PFSK-1 (cell line): Measurements from ENCODE around the gene ATXN7L1.

Experiments used
- FOXP2 ChIP-seq: optimal IDR thresholded peaks from 2 replicates; pipeline ENCODE3; 2011; ENCODE audit warnings: borderline replicate concordance, control low read depth, inconsistent platforms; ENCODE audit not compliant: insufficient read depth; ENCODE audit errors: extremely low read length, extremely low read depth
- POLR2AphosphoS5 ChIP-seq: IDR thresholded peaks from 2 replicates; pipeline ENCODE4 v1.6.1; 2012; ENCODE audit warnings: low read depth, mild to moderate bottlenecking, control low read depth, low read length, moderate library complexity
- SIN3A ChIP-seq: IDR thresholded peaks from 2 replicates; pipeline ENCODE4 v1.6.1; 2012; ENCODE audit warnings: mild to moderate bottlenecking, low read length, moderate library complexity, borderline replicate concordance; ENCODE audit not compliant: insufficient read depth
- TAF1 ChIP-seq: IDR thresholded peaks from 2 replicates; pipeline ENCODE4 v1.6.1; 2012; ENCODE audit warnings: low read length, control low read depth, borderline replicate concordance; ENCODE audit not compliant: insufficient read depth
- TF ChIP-seq, protein P1 (sequence below), 2 experiments: IDR thresholded peaks; 2 replicates each; pipeline versions ENCODE4 v1.6.1 to v1.8.0; 2011 to 2012; ENCODE audit warnings: low read depth in 2 of 2, low read length in 2 of 2, control low read depth in 1 of 2, inconsistent platforms in 1 of 2, mild to moderate bottlenecking in 1 of 2, moderate library complexity in 1 of 2; ENCODE audit not compliant: insufficient read depth in 1 of 2

ATXN7L1 gene

DNA sequence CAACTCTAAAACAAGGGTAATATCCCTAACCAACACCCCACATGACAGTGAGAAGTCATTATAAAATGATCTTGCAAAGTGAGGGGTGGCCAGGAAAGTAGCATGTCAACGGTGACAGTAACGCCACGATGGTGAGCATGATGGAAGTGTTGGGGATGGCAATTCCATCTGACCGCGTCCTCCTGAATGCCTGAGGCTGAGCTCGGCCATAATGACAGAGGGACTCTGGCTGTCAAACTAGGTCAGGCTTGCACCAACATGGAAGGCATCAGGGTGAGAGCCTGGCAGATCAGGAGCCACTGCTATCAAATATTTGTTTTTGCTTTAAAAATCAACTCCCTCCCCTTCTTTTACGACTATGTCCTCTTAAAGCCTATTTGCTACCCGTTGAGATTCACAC, 239.4 kb downstream of the ATXN7L1 start:
- TF ChIP-seq FOXP2 (no peak), POLR2AphosphoS5 (no peak), SIN3A (no peak), TAF1 (no peak)
- TF ChIP-seq, protein P1, sequence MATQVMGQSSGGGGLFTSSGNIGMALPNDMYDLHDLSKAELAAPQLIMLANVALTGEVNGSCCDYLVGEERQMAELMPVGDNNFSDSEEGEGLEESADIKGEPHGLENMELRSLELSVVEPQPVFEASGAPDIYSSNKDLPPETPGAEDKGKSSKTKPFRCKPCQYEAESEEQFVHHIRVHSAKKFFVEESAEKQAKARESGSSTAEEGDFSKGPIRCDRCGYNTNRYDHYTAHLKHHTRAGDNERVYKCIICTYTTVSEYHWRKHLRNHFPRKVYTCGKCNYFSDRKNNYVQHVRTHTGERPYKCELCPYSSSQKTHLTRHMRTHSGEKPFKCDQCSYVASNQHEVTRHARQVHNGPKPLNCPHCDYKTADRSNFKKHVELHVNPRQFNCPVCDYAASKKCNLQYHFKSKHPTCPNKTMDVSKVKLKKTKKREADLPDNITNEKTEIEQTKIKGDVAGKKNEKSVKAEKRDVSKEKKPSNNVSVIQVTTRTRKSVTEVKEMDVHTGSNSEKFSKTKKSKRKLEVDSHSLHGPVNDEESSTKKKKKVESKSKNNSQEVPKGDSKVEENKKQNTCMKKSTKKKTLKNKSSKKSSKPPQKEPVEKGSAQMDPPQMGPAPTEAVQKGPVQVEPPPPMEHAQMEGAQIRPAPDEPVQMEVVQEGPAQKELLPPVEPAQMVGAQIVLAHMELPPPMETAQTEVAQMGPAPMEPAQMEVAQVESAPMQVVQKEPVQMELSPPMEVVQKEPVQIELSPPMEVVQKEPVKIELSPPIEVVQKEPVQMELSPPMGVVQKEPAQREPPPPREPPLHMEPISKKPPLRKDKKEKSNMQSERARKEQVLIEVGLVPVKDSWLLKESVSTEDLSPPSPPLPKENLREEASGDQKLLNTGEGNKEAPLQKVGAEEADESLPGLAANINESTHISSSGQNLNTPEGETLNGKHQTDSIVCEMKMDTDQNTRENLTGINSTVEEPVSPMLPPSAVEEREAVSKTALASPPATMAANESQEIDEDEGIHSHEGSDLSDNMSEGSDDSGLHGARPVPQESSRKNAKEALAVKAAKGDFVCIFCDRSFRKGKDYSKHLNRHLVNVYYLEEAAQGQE (IDR thresholded peaks at IDR 0.05; ENCODE audit: insufficient read depth in 1 of 2, low read depth in 2 of 2, low read length in 2 of 2) = no peak

DNA sequence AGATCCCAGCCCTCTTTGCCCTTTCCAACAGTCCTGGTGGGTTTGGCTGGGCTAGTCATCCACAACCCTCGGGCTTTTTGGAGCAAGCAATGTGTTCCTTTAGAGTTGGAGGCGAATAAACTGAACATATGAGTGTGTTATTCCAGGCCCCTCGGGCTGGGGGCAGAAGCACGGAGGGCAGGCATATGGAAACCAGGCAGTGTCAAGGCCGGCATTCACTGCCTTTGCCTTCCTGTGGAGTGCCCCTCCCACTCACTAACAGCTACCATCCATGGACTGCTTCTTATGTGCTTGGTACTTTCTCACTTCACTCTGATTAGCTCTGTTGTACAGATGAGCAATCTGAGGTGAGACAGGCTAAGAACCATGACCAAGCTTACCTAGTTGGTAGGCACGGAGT, 241.2 kb downstream of the ATXN7L1 start:
- TF ChIP-seq SIN3A = no peak

DNA sequence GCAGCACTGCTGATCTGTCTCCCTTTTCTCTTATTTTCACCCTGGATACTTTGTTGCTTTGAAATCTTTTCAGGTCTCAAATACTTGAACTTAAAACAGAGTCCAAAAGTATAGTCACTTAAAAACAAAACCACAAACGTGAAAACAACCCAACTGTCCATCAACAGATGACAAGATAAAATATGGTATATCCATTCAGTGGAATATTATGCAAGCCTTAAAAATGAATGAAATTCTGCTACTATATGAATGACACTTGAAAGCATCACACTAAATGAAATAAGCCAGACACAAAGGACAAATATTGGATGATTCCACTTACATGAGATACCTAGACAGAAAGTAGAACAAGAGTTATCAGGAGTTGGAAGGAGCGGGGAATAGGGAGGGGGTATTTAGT, 250.4 kb downstream of the ATXN7L1 start:
- TF ChIP-seq TAF1 (no peak), SIN3A (no peak), POLR2AphosphoS5 (no peak), FOXP2 (no peak)
- TF ChIP-seq, protein P1 (IDR thresholded peaks at IDR 0.05; ENCODE audit: insufficient read depth in 1 of 2, low read depth in 2 of 2, low read length in 2 of 2) = no peak

DNA sequence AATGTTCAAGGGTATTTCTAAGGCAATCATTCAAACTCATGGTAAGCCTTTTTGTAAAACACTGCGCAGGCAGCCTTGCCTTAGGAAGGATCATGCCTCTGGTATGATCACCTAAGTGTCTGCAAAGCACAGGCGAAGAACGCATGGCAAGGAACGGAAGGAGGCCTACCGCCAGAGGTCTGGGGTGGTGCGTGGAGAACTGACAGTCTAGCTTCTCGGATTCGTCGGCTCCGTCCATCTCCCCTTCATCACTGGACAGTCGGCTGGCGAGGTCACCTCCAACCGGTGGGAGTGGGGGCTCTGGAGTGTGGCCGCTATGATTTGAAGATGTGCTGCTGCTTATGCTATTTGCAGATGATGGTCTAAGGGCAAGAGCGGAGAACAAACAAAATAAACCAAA, 252.5 kb downstream of the ATXN7L1 start:
- TF ChIP-seq FOXP2 (no peak), TAF1 (no peak), SIN3A (no peak), POLR2AphosphoS5 (no peak)
- TF ChIP-seq, protein P1 (IDR thresholded peaks at IDR 0.05; ENCODE audit: insufficient read depth in 1 of 2, low read depth in 2 of 2, low read length in 2 of 2) = no peak

DNA sequence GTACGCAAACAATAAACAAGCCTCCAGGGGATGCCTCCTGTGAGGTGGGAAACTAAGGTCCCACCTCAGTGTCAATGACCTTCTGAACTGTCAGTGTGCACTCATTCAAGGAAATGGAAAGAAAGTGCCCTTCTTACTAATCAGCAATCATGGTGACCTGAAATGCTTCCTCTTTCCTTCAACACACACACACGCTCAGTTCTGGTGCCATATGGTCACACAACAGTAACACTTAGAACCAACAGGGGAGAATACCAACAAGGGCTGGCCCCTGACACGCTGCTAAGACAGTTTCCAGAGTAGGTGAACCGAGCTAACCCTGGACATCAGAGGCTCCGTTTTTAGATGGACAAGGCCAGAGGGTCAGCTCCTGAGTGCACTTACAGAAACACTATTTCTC, 253.0 kb downstream of the ATXN7L1 start:
- TF ChIP-seq FOXP2 = no peak
- no peak for TF ChIP-seq TAF1
- no peak for TF ChIP-seq SIN3A
- TF ChIP-seq POLR2AphosphoS5 = no peak
- TF ChIP-seq, protein P1 (IDR thresholded peaks at IDR 0.05; ENCODE audit: insufficient read depth in 1 of 2, low read depth in 2 of 2, low read length in 2 of 2) = no peak
